SU-DHL-6 (cell line): ENCODE results near the gene CCDC142.

Source experiments
- H2AFZ ChIP-seq: fragments of 200-600 bp; sonication (generic); 2 replicates; pipeline ENCODE4 v1.6.1; 2014; ENCODE audit warnings: low read depth, mild to moderate bottlenecking, moderate library complexity, mixed read lengths, antibody characterized with exemption, low read length; ENCODE audit not compliant: severe bottlenecking
- H3F3A ChIP-seq: fragments of 200-600 bp; shearing (Covaris generic); 2 replicates; pipeline ENCODE4 v1.6.0; 2016; ENCODE audit warnings: antibody characterized with exemption, mild to moderate bottlenecking; ENCODE audit not compliant: insufficient read depth
- H3K27ac ChIP-seq: fragments of 200-600 bp; sonication (generic); 2 replicates; pipeline ENCODE4 v1.5.1; 2016; ENCODE audit warnings: low read depth, mild to moderate bottlenecking, low read length, moderate library complexity, mixed read lengths
- H3K27me3 ChIP-seq: fragments of 200-600 bp; sonication (generic), shearing (Covaris generic); 2 replicates; pipeline ENCODE4 v1.6.0; 2014; ENCODE audit warnings: mild to moderate bottlenecking, low read length
- H3K36me3 ChIP-seq: fragments of 200-600 bp; sonication (generic); 2 replicates; pipeline ENCODE4 v1.6.1; 2014; ENCODE audit warnings: mild to moderate bottlenecking, low read length, mixed read lengths
- H3K4me2 ChIP-seq: fragments of 300-600, 200-600 bp; shearing (Covaris generic), sonication (generic); 2 replicates; pipeline ENCODE4 v1.6.0; 2014; ENCODE audit warnings: low read length, low read depth, mild to moderate bottlenecking; ENCODE audit not compliant: poor library complexity, severe bottlenecking
- H3K4me3 ChIP-seq: fragments of 200-600 bp; sonication (generic); 2 replicates; pipeline ENCODE4 v1.5.1; 2014; ENCODE audit warnings: antibody characterized with exemption, low read length, mild to moderate bottlenecking, mixed read lengths; ENCODE audit not compliant: insufficient read depth, poor library complexity, severe bottlenecking
- H3K79me2 ChIP-seq: fragments of 200-600 bp; sonication (generic); 2 replicates; pipeline ENCODE4 v1.6.1; 2014; ENCODE audit warnings: mild to moderate bottlenecking, low read length, moderate library complexity; ENCODE audit not compliant: insufficient read depth
- H3K9ac ChIP-seq: fragments of 200-600 bp; sonication (generic); 2 replicates; pipeline ENCODE4 v1.7.0; 2014; ENCODE audit warnings: mild to moderate bottlenecking, low read length
- H3K9me2 ChIP-seq: fragments of 200-600 bp; sonication (generic); replicated peaks from 2 replicates; pipeline ENCODE4 v1.6.1; 2014; ENCODE audit warnings: low read length; ENCODE audit not compliant: insufficient read depth
- H3K9me3 ChIP-seq: fragments of 200-600 bp; sonication (generic); 2 replicates; pipeline ENCODE4 v1.6.1; 2014; ENCODE audit warnings: low read length, mixed read lengths; ENCODE audit not compliant: insufficient read depth
- H4K20me1 ChIP-seq: fragments of 200-600 bp; sonication (generic); 2 replicates; pipeline ENCODE4 v1.6.1; 2014; ENCODE audit warnings: low read depth, mild to moderate bottlenecking, antibody characterized with exemption, low read length, moderate library complexity, mixed read lengths
- CTCF ChIP-seq: fragments of 200-600 bp; sonication (generic); IDR thresholded peaks from one replicate; pipeline ENCODE4 v1.5.1; 2017; ENCODE audit warnings: antibody characterized with exemption, mild to moderate bottlenecking, low read length, moderate library complexity; ENCODE audit not compliant: insufficient read depth, poor library complexity, severe bottlenecking
- EZH2phosphoT487 ChIP-seq: fragments of 200-600 bp; sonication (generic), shearing (Covaris generic); conservative IDR thresholded peaks from 2 replicates; pipeline ENCODE4 v1.6.1; 2018; ENCODE audit warnings: mild to moderate bottlenecking, antibody characterized with exemption, low read length, moderate library complexity, mixed read lengths

CCDC142 gene

GRCh38 chr2:74498500-74499266 is 15.9 kb upstream of the CCDC142 start:
- Histone ChIP-seq H3K36me3 (no peaks in the 10 kb centered on the region), H3K27ac (no peak overlapping the region), H3K9me3 (no peaks in the 10 kb centered on the region), H4K20me1 (no peaks in the 10 kb centered on the region), H3F3A (no peaks in the 10 kb centered on the region), H3K4me2 (no peak overlapping the region), H3K9ac (no peak overlapping the region), H3K9me2 (no peaks in the 10 kb centered on the region), H3K4me3 (no peak overlapping the region), H3K27me3 (no peaks in the 10 kb centered on the region), H3K79me2 (no peaks in the 10 kb centered on the region), H2AFZ (no peak overlapping the region)
- TF ChIP-seq CTCF (no peak), EZH2phosphoT487 (no peak)

- H3K27ac ChIP-seq, result no peak overlapping the region
- H3K9ac ChIP-seq, result no peak overlapping the region
- TF ChIP-seq EZH2phosphoT487 (no peak), CTCF (no peak)
- no peaks in the 10 kb centered on the region for H3K9me2 ChIP-seq
- no peak overlapping the region for H3K4me2 ChIP-seq
- H3K9me3 ChIP-seq, result no peaks in the 10 kb centered on the region
- H3K27me3 ChIP-seq, result no peaks in the 10 kb centered on the region
- no peaks in the 10 kb centered on the region for H3F3A ChIP-seq
- no peaks in the 10 kb centered on the region for H4K20me1 ChIP-seq
- H3K4me3 ChIP-seq, result no peak overlapping the region
- no peaks in the 10 kb centered on the region for H3K79me2 ChIP-seq
- no peak overlapping the region for H2AFZ ChIP-seq
- no peaks in the 10 kb centered on the region for H3K36me3 ChIP-seq
These were observed 15.1 kb upstream of the CCDC142 start for GRCh38 chr2:74497777-74498499.

- TF ChIP-seq EZH2phosphoT487 (no peak), CTCF (no peak)
- H3K9me2 ChIP-seq, result no peaks in the 10 kb centered on the region
- H3K79me2 ChIP-seq, result no peaks in the 10 kb centered on the region
- no peaks in the 10 kb centered on the region for H3K27me3 ChIP-seq
- H3K9me3 ChIP-seq, result no peaks in the 10 kb centered on the region
- no peak overlapping the region for H3K4me2 ChIP-seq
- no peaks in the 10 kb centered on the region for H3K36me3 ChIP-seq
- H2AFZ ChIP-seq, result no peak overlapping the region
- H3K9ac ChIP-seq, result no peak overlapping the region
- no peak overlapping the region for H3K4me3 ChIP-seq
- no peaks in the 10 kb centered on the region for H4K20me1 ChIP-seq
- H3K27ac ChIP-seq, result no peak overlapping the region
- H3F3A ChIP-seq, result no peaks in the 10 kb centered on the region
These were observed 14.4 kb upstream of the CCDC142 start for GRCh38 chr2:74496997-74497776.
